Neutrophil (primary cell): ENCODE data around the gene SHKBP1.
"Not testable (repeated sequence)": the region's sequence is repeated elsewhere in the genome, so short reads cannot be mapped to it uniquely, and the experiment has no call there.

Experiments
- H3K27ac ChIP-seq: fragments of 200-600 bp; sonication (generic); 2 replicates; pipeline ENCODE4 v1.5.1; 2016; ENCODE audit warnings: mild to moderate bottlenecking, moderate library complexity
- H3K27me3 ChIP-seq: fragments of 200-600 bp; sonication (generic); 2 replicates; pipeline ENCODE4 v1.6.0; 2016; ENCODE audit warnings: mild to moderate bottlenecking
- H3K36me3 ChIP-seq: fragments of 200-600 bp; sonication (generic); 2 replicates; pipeline ENCODE4 v1.5.1; 2017
- H3K4me1 ChIP-seq, 2 experiments: fragments of 200-600 bp in 1 of 2; sonication (generic) in 1 of 2; 1 replicate in 1 of 2; 2 replicates in 1 of 2; pipeline versions ENCODE4 v1.5.1 to v1.6.1; 2013 to 2016; ENCODE audit warnings: low read depth in 1 of 2, low read length in 1 of 2, mild to moderate bottlenecking in 1 of 2, moderate library complexity in 1 of 2; ENCODE audit not compliant: control insufficient read depth in 1 of 2, insufficient read depth in 1 of 2
- H3K4me3 ChIP-seq, 2 experiments: fragments of 200-600 bp in 1 of 2; sonication (generic) in 1 of 2; 1 replicate in 1 of 2; 2 replicates in 1 of 2; pipeline ENCODE4 v1.5.1; 2013 to 2016; ENCODE audit warnings: low read depth in 1 of 2, low read length in 1 of 2, mild to moderate bottlenecking in 1 of 2, moderate library complexity in 1 of 2
- H3K9me3 ChIP-seq: fragments of 200-600 bp; sonication (generic); 2 replicates; pipeline ENCODE4 v1.5.1; 2016
- TF ChIP-seq, protein P1 (sequence below): fragments of 200-600 bp; sonication (generic); IDR thresholded peaks from 2 replicates; pipeline ENCODE4 v1.5.1; 2016; ENCODE audit warnings: antibody characterized with exemption

Gene SHKBP1

DNA sequence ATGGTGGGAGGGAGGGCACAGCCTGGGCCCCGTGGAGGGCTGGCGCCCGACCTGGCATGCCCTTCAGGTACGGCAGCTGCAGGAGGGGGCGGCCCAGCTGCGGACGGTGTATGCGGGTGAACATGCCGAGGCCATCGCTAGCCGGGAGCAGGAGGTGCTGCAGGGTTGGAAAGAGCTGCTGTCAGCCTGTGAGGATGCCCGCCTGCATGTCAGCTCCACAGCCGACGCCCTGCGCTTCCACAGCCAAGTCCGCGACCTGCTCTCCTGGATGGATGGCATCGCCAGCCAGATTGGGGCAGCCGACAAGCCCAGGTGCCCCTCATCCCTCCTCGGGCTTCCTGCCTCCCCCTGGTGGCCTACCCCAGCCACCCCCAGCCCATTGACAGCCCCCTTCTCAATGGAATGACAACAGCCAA is 16.6 kb upstream of the SHKBP1 start:
- no peaks in the 10 kb centered on the region for H3K4me1 ChIP-seq
- TF ChIP-seq, protein P1, sequence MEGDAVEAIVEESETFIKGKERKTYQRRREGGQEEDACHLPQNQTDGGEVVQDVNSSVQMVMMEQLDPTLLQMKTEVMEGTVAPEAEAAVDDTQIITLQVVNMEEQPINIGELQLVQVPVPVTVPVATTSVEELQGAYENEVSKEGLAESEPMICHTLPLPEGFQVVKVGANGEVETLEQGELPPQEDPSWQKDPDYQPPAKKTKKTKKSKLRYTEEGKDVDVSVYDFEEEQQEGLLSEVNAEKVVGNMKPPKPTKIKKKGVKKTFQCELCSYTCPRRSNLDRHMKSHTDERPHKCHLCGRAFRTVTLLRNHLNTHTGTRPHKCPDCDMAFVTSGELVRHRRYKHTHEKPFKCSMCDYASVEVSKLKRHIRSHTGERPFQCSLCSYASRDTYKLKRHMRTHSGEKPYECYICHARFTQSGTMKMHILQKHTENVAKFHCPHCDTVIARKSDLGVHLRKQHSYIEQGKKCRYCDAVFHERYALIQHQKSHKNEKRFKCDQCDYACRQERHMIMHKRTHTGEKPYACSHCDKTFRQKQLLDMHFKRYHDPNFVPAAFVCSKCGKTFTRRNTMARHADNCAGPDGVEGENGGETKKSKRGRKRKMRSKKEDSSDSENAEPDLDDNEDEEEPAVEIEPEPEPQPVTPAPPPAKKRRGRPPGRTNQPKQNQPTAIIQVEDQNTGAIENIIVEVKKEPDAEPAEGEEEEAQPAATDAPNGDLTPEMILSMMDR: no peak
- H3K27me3 ChIP-seq: peaks cover 78% of the 10 kb centered on the region
- H3K27ac ChIP-seq: no peak overlapping the region
- no peak overlapping the region for H3K4me3 ChIP-seq
- no peaks in the 10 kb centered on the region for H3K36me3 ChIP-seq
- H3K9me3 ChIP-seq: no peaks in the 10 kb centered on the region

DNA sequence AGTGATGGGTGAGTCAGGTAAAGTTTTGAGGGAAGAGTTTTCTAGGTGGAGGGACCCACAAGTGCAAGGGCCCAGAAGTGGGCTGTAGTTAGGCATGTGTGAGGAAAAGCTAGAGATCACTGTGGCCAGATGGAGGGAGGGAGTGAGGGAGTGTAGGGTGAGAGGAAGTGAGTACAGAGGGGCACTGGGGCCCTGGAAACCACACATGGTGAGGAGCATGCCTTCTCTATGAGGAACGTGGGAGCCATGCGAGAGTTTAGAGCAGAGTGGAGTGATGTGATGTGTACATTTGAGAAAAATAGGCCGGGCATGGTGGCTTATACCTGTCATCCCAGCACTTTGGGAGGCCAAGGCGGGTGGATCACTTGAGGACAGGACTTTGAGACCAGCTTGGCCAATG is 14.7 kb upstream of the SHKBP1 start:
- no peak overlapping the region for H3K4me3 ChIP-seq
- H3K27me3 ChIP-seq: peaks cover 79% of the 10 kb centered on the region
- no peaks in the 10 kb centered on the region for H3K9me3 ChIP-seq
- TF ChIP-seq, protein P1: no peak
- H3K36me3 ChIP-seq: no peaks in the 10 kb centered on the region
- H3K4me1 ChIP-seq: no peaks in the 10 kb centered on the region
- H3K27ac ChIP-seq: no peak overlapping the region

DNA sequence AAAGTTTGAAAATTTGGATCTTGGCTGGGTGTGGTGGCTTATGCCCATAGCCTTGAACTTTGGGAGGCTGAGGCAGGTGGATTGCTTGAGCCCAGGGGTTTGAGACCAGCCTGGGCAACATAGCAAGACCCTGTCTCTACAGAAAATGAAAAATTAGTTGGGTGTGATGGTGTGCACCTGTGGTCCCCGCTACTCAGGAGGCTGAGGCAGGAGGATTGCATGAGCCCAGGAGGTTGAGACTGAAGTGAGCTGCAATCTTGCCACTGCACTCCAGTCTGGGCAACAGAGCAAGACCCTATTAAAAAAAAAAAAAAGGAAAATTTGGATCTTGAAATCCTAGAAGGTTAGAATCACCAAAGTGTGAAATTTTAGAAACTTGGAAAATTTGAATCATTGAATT is 12.1 kb upstream of the SHKBP1 start:
- not testable (repeated sequence) for H3K4me1 ChIP-seq, H3K36me3 ChIP-seq, H3K27ac ChIP-seq

DNA sequence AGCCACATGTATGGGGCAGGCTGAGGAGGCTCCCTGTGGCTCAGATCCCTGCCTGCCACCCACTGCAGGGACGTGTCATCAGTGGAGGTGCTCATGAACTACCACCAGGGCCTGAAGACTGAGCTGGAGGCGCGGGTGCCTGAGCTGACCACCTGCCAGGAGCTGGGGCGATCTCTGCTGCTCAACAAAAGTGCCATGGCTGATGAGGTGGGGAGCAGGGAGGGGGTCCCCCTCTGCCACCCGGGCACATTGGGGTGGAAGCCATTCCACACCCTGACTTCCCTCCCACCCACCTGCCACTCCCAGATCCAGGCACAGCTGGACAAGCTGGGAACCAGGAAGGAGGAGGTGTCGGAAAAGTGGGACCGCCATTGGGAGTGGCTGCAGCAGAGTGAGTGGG is 11.3 kb upstream of the SHKBP1 start:
- Histone ChIP-seq H3K9me3 (no peaks in the 10 kb centered on the region), H3K4me1 (peaks cover 5% of the 10 kb centered on the region in 2 experiments), H3K27me3 (peaks cover 97% of the 10 kb centered on the region), H3K4me3 (no peak overlapping the region), H3K27ac (no peak overlapping the region), H3K36me3 (no peaks in the 10 kb centered on the region)
- TF ChIP-seq, protein P1: no peak

More for the DNA sequence above, 12.1 kb upstream of the SHKBP1 start:
- not testable (repeated sequence) for H3K4me3 ChIP-seq, H3K9me3 ChIP-seq
- peaks cover 97% of the 10 kb centered on the region for H3K27me3 ChIP-seq

GRCh38 chr19:40565910-40566495 is 10.7 kb upstream of the SHKBP1 start:
- Histone ChIP-seq H3K4me3 (no peak overlapping the region), H3K9me3 (no peaks in the 10 kb centered on the region), H3K4me1 (peaks cover 7 to 11% of the 10 kb centered on the region in 2 experiments), H3K27me3 (peaks cover 92% of the 10 kb centered on the region), H3K27ac (no peak overlapping the region), H3K36me3 (no peaks in the 10 kb centered on the region)
- TF ChIP-seq, protein P1: no peak

- TF ChIP-seq, protein P1: no peak
- H3K27ac ChIP-seq: no peak overlapping the region
- H3K9me3 ChIP-seq: no peaks in the 10 kb centered on the region
- H3K27me3 ChIP-seq: peaks cover 88% of the 10 kb centered on the region
- peaks cover 11 to 15% of the 10 kb centered on the region in 2 experiments for H3K4me1 ChIP-seq
- H3K36me3 ChIP-seq: no peaks in the 10 kb centered on the region
- no peak overlapping the region for H3K4me3 ChIP-seq
Observed at GRCh38 chr19:40567040-40567749, 9.5 kb upstream of the SHKBP1 start.
